GM18517 (cell line): Measurements from ENCODE around the gene HCN1.
"Not testable (repeated sequence)": the region's sequence is repeated elsewhere in the genome, so short reads cannot be mapped to it uniquely, and the experiment has no call there.

ENCODE experiments used
- ATAC-seq: cut with Tn5 transposase; IDR thresholded peaks from one replicate; pipeline ENCODE4 v1.9.1; 2021; ENCODE audit warnings: mild to moderate bottlenecking, moderate library complexity; ENCODE audit not compliant: unreplicated experiment

HCN1 gene

DNA sequence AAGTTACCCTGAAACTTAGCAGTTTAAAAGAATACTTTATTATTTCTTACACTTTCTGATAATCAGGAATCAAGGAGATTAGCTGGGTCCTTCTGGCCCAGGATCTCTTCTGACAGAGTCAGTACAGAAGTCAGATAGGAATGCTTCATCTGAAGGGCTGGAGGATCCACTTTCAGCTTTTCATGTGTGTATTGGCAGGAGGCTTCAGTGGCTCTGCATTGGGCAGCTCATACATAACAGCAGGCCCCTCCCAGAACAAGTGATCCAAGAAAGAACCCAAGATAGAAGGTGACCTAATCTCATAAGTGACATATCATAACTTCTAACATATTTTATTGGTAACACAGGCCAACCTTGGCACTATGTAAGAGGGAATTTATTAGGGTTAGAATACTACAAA is 258.4 kb downstream of the HCN1 start:
- no peak for ATAC-seq

DNA sequence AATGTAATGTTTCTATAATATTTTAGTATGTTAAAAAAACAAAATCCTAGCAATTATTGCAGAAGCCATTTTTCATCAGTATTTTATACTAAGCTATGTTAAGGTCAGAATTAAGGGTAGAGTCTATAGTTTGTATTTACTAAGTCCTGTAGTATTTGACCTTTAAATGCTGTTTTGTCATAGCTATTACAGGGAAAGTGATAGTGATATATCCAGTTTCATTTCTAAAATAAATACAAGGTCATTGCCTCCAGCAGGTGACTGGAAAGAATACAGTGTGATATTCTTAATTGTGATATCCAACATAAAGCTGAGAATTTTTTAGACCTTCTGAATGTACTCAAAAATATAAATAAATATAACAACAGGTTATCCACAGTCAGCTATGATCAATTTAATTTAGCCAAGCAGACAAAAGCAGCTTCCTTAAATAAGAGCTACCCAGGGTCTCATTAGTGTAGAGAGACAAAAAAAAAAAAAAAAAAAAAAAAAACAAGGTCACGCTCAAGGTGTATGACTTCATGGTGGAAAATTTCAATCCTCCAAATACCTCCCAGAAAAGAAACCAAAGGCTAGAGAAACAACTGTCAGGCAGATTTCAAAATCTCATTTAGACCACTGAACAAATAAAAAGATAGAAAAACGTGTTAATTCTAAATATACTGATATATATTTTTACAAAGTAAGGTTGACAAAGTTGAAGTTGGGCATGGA is 278.7 kb downstream of the HCN1 start:
- ATAC-seq = no peak

DNA sequence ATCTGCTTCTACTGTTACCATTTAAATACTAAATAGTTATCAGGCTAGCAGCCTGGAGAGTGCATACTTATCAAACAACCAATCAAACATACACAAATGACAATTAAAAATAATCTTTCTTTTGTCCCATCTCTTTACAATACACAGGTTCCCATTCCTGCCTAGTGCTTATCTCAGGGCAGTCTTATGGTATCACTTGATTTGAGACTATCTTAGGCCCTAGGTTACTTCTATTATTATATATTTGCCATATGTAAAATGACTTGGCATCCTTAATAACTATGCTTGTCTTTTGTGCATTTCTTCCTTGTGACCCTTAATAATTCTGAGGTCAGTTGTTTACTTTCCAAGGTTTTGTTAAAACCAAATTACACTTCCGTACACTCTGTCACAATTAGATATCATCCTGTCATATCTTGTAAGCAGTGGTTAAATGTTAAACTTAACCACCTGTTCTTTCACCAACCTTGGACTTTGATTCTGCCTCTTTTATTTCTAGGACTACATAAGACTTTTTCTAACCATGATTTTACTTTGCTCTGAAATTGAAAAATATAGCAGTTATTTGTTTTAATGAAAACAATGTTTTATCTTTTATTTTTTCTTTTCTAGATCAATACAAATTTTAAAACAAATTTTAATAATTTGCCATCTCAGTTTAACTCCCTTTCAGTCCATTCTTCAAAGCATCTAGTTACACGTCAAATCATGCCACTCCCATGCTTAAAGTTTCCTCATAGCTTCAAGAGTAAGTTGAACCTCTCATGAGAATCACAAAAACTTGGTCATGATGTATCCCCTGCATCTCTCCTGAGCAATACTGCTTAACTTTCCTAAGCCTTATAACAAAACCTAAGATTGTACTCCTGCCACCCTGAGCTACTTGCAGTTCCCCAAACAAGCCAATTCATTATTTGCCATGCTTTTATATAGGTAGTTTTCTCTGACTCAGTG is 281.3 kb downstream of the HCN1 start:
- ATAC-seq = no peak

DNA sequence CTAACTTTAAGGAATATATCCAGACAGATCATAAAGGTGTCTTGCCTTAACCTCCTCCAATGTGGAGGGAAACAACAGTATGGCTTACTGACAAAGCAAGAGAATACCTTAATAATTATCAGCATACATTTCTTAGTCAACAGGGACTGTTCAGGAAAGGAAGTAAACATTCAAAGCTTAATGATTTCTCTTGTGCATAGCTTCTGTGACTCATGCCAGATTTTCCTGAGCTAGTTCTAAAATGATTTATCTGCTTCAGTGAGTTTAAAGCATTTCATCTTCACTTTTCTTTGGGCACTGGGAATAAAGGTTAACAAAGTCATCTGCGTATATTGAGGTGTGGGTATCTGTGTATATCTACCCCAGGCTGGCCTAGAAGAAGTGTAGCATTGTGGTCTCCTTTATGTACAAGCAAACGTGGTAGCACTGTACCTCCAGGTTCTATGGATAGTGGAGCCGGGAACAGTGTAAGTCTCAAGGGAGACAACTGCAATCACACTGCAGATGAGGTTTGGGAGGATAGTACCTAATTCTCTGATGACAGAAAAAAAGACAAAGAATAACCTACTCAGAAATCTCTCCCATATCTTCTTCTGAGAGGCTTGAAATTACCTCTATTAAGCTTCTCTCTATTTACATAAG is 284.1 kb downstream of the HCN1 start:
- ATAC-seq = no peak

DNA sequence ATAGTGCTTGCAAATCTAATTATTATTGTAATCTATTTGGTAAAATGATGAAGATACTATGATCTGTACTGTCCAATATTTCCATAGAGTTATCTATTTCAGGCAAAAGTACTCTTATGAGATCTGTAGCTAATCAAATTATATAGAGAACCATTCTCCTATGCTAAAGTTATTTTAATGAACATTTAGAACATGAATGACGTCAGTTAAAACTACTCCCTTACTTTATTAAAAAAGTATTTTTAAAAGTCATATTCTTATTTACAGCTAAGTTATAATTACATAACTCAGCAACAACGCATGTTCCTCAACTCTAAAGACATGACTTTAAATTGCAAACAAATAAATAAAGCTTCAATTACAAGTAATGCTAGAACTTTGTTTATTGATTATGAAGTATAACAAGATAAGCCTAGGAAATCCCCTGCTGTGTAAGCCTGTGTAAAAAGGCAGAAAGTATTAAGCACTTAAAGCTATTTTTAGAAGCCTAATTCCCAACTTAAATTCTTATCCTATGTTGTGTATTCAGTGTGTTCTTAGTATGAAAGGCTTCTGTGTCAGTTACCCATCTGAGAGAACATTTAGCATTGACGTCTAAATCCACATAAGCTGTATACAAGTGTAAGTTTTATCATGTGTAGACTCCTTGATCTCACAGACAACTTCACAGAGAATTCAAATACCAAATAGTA is 285.7 kb downstream of the HCN1 start:
- ATAC-seq = no peak

DNA sequence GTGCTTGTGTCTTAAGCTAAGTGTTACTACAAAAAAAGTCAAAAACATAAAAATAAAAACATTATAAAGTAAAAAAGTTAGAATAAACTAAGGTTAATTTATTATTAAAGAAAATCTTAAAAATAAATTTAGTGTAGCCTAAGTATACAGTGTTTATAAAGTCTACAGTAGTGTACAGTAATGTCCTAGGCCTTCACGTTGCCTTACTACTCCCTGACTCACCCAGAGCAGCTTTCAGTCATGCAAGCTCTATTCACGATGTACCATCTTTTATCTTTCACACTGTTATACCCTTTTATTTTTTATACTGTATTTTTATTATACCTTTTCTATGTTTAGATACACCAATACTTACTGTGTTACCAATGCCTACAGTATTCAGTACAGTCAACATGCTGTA is 288.1 kb downstream of the HCN1 start:
- no peak for ATAC-seq

DNA sequence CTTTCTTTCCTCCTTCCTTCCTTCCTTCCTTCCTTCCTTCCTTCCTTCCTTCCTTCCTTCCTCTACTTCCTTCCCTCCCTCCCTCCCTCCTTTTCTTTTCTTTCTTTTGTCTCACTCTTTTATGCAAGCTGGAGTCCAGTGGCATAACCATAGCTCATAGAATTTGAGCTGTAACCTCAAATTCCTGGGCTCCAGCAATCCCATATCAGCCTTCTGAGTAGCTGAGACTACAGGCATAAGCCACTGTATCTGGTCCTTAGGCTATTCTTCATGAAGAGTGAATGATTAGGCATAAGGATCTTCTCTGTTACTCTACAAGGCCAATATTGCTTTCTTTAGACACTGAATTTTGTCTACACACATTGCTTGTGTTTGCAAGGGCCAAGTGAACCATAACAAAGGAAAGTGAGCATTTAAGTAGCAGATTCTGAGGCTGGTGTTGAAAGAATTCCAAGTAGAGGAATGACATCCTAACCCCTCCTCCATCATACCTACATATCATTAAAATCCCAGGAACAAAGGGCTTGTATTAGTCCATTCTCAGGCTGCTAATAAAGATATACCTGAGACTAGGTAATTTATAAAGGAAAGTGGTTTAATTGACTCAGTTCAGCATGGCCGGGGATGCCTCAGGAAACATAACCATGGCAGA is 293.2 kb downstream of the HCN1 start:
- no peak for ATAC-seq

DNA sequence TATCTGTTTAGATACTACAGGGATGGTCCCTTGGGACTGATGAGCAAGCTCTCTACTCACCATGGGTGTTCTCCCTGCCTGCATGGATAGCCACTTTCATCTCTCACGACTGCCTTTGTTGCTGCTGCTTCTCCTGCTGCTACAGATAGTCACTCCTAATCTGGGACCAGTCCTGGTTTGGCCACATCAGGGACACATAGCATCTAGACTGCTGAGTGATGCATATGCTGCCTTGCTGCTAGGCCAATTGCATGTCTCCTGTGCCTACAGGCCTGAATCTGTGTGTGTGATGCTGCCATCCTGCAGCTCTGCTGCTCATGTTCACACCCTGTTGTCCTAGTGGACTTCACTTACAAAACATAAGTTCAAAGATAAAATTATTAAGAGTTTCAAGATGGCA is 297.1 kb downstream of the HCN1 start:
- no peak for ATAC-seq

DNA sequence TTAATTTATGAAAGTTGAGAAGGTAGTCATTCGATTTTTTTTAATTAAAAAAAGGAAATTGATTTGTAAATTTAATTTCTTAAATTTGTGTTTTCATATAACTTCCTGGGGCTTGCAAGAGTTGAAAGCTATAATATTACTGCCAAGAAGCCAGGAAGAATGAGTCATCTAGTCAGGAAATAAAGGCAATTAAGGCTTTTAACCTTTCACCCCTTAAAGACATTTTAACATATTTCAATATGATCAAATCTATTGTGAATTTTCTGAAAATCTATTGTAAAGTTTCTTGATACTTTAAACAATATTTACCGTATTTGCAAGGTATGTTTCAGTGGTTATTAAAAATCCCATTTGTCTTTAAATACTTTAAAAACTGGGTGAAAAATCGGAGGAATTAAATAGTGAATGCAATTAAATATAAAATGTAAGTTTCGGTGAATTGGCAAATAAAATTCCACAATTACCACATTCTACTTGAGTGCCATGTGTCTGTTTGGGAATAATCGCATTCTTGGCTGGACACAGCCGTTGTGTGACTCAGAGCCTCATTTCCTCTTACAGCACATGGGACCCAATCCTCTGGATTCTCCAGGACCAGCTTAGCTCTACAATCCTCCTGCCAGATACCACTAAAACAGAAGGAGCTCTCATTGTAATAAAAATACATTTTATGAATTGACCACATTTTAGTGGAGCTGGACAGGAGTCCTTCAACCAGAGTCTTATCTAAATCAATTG is 310.7 kb downstream of the HCN1 start:
- no peak for ATAC-seq

DNA sequence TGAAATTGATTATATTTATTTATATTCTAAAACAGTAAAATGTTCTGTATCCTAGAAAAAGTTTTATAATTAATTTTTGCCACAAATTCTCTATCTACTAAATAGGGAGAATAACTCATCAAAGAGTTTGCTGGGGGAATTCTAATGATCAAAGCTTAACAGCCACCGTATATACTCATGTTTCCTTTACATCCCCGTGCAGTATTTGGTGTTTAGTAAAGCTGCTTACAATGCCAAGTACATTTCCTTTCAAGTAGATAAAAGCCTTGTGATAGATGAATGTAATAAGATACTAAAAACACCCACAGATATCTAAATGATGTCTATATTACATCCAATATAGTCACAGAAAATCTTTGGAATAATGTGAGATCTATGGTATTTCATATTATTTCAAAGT is 312.2 kb downstream of the HCN1 start:
- ATAC-seq = no peak

DNA sequence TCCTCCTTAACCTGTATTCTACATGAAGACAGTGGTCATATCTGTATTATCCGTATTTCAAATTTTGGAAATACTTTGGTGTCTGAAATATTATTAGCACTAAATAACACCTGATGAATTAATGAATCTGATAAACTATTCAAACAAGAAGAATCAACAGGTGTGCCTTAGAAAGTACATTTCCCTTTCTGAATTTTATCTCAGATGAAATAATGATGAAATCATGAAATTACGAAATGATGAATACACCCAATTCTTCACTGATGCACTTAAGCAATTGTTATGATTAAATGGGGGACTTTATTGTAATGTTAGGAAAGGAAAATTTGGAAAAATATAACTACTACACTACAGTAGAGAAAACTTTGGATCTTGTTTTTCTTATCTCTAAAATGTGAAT is 313.6 kb downstream of the HCN1 start:
- no peak for ATAC-seq

DNA sequence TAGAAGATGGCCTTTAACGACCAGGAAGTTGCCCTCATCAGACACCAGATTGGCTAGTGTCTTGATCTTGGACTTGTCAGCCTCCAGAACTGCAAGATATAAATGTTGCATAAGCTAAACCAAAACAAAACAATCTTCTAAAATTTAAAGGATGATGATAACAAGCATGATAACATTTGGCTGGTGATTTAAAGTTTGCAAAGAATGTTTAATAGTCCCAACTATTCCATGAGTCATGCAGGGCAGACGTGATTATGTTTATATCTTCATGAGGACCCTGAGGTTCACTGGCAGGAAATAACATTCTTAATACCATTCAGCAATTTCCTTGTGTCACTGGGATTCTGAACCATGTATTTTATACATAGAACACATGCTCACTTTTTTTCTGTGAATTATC is 319.8 kb downstream of the HCN1 start:
- ATAC-seq = no peak

DNA sequence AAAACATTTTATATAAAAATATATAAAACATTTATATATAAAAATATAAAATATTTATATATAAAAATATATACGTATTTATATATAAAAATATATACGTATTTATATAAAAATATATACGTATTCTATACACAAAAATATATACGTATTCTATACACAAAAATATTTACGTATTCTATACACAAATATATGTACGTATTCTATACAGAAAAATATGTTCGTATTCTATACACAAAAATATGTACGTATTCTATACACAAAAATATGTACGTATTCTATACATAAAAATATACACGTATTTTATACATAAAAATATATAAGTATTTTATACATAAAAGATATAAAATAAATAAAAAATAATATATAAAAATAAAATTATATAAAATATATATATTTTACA is 323.6 kb downstream of the HCN1 start:
- ATAC-seq = no peak

DNA sequence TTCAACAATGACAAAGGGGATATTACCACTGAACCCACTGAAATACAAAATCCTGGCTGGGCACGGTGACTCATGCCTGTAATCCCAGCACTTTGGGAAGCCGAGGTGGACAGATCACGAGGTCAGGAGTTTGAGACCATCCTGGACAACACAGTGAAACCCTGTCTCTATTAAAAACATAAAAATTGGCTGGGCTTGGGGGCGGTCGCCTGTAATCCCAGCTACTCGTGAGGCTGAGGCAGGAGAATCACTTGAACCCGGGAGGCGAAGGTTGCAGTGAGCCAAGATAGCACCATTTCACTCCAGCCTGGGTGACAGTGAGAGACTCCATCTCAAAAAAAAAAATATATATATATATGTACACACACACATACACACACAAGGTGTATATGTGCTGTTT is 324.8 kb downstream of the HCN1 start:
- not testable (repeated sequence) for ATAC-seq

DNA sequence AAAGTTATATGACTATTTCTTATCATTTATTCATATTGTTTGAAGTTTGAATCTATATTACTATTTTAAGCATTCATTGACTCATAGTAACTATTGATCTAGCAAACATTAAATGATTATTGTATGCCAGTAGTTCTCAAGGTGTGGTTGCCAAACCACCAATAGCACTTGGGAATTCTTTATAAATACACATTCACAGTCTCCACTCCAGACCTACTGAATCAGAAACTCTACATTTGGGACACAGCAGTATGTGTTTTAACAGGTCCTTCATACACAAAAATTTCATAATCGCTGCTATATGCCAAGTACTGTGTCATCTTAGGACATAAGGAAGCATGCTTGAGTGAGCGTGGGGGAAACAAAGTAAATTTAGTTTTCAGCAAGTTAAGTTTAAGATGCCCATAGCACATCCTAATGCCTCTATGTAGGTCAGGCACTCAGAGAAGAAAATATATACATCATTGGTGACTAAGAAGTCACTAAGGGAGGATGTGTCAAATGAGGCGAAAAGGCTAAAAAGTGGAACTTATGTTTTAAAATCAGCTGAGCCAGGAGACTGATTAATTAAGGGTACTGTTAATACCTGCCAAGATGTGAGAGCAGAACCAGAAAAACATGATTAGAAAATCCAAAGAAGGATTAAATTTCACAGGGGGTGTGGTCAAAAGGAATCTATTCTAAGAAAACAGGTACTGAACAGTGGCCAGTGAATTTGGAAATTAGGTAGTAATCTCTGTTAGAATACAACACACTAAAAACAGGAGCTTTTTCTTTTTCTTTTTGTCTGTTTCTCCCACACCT is 340.8 kb downstream of the HCN1 start:
- ATAC-seq = no peak

DNA sequence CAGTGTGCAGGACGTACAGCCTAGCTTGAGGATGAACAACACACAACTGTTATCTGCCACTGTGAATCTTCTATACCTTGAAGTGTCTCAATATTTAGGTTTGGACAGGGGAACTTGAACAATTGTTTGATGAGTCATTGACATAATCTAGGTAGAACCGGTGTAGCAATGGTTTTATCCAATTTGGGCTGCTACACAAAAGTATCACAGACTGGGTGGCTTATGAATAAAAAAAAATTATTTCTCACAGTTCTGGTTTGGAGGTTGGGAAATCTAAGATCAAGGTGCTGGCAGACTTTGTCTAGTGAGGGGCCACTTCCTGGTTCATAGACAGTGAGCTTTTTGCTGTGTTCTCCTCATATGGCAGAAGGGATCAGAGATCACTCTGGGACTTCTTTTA is 359.7 kb downstream of the HCN1 start:
- ATAC-seq = no peak

DNA sequence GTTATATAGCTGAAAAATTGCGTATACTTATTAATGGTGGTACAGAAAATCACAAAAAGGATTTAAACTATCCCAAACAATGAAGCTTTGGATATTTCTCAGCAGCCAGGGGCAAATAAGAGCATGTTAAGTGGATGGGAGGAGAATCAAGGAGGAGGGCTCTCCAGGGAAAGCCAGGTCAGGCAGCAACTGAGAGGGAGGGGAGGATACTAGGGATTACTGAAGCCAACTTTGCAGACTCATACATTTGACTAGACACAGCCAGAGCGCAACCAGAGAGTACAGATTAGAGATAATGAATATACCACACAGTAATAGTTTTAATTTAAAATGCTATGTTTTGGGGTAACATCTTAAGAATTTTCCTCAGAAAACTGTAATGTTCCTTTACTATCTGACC is 360.2 kb downstream of the HCN1 start:
- no peak for ATAC-seq

DNA sequence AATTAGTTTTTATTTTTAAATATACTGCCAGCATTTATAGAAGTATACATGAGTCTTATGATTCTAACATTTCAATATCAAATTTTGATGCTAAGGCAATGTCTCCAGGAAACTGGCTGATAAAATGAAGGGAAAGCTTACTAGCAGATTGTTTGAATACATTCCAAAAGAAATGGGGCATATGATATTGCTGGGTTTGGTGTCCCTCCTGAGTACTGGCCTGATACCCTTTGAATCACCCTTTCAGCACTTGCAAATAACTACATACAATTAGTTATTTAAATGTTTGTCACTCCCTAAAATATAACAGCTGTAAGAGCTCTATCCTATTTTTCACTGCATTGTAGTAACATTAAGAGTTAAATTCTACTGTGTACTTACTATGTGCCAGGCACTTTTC is 360.8 kb downstream of the HCN1 start:
- ATAC-seq = no peak

DNA sequence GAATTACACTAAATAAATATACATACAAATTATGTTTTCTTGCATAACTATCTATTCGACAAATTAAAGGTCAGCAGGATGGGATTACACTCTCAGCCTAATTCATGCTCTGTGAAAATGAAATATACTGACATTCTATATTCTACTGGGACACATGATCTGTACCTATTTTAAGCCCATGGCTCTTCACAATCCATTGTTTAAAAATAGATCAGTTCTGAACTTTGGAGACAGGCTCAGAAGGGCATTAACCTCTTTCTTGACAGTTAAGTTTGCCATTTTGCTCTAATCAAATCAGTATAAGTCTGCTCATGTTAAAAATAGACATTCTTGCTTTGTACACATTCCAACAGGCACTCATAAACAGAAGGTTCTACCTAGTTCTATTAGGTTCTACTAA is 361.2 kb downstream of the HCN1 start:
- no peak for ATAC-seq
